Measurements from ENCODE around the gene IQCM.
"Not testable (repeated sequence)": the region's sequence is repeated elsewhere in the genome, so short reads cannot be mapped to it uniquely, and the experiment has no call there.

Gene IQCM

DNA sequence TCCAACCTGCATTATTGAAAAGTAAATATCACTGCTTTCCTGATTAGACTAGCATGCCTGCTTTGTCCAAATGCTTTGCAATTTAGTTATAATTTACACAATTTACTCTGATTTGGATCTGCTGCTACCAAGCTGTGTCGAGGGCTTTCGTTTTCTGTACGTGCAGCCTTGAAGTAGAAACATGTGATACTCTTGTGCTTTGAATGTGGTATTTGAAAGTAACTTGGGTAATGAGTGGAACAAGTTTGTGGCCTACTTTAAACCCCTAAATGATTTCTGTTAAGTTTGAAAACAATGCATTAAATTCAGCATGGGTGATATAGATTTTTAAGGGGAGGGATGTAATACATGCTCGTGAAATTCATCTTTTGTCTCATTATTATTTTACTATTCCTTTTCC, 240.7 kb downstream of the IQCM start:
- no peak for DNase-seq (ENCODE audit: low spot score)

- DNase-seq (ENCODE audit: low spot score) = no peak
Measured at GRCh38 chr4:149572716-149573115, 242.9 kb downstream of the IQCM start.

- DNase-seq (ENCODE audit: low spot score) = no peak
Measured at GRCh38 chr4:149555799-149556198, 259.8 kb downstream of the IQCM start.

DNA sequence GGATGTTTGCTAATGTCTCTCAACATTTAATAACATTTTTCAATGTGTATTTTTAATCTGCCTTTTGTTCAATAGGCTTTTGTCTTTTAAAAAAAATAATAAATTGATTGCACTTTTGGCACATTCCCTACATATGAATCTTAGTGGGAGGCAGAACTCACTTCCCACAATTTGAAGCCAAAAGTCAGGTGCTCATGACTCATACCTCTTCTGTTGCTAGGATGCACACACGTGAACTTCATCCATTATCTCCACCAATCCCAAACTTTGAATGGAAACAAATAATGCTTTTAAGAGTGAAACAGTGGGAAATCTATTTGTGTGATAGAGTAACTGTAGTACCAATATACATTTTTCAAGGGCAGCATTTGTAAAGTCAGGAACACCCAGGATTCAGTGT, 260.5 kb downstream of the IQCM start:
- no peak for DNase-seq (ENCODE audit: low spot score)

- DNase-seq (ENCODE audit: low spot score) = no peak
Measured at GRCh38 chr4:149553959-149554520, 261.6 kb downstream of the IQCM start.

GRCh38 chr4:149552601-149553000, 263.0 kb downstream of the IQCM start:
- no peak for DNase-seq (ENCODE audit: low spot score)

DNA sequence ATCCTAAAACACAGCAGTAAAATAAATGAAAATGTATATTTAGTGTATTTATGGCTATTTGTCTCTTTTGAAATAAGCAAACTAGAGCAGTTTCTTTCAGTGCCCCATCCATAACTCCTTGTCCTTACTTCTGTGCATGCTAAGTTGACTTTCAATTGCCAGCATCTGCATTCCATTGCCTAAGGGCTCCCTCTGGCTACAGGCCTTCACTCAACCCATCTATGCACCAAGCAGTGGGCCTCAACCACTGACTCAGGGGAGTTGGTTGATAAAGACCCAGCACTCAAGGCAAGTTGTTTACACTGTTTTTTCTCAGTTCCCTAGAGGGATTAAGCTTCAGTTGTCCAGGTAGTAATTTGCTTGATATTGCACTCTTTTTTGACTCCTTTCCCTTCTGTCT, 265.7 kb downstream of the IQCM start:
- no peak for DNase-seq (ENCODE audit: low spot score)

GRCh38 chr4:149534779-149535178, 280.9 kb downstream of the IQCM start:
- DNase-seq (ENCODE audit: low spot score) = no peak

- DNase-seq (ENCODE audit: low spot score) = no peak
Measured at GRCh38 chr4:149531861-149532260, 283.8 kb downstream of the IQCM start.

- no peak for DNase-seq (ENCODE audit: low spot score)
Measured at GRCh38 chr4:149523039-149523438, 292.6 kb downstream of the IQCM start.

GRCh38 chr4:149521611-149522425, 293.8 kb downstream of the IQCM start:
- no peak for DNase-seq (ENCODE audit: low spot score)

GRCh38 chr4:149518471-149518870, 297.2 kb downstream of the IQCM start:
- DNase-seq (ENCODE audit: low spot score) = no peak

GRCh38 chr4:149513081-149513480, 302.6 kb downstream of the IQCM start:
- no peak for DNase-seq (ENCODE audit: low spot score)

DNA sequence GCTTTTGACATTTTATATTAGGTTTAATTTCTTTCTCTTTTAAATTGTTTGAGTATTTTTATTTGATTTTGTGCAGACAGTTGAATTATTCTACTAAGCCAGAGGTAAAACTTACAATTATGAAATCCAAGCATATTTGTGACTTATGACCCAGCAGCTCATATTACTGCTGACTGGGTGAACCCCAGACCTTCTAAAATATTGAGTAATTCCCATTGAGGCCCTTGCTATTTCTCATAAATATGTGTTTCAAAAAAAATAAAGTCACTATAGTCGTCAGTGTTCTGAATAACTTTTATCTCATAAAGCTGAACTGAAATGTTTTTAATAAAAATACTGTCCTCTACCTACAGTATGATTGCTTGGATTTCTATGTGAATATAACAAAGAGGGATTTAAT, 303.1 kb downstream of the IQCM start:
- DNase-seq (ENCODE audit: low spot score) = no peak

DNA sequence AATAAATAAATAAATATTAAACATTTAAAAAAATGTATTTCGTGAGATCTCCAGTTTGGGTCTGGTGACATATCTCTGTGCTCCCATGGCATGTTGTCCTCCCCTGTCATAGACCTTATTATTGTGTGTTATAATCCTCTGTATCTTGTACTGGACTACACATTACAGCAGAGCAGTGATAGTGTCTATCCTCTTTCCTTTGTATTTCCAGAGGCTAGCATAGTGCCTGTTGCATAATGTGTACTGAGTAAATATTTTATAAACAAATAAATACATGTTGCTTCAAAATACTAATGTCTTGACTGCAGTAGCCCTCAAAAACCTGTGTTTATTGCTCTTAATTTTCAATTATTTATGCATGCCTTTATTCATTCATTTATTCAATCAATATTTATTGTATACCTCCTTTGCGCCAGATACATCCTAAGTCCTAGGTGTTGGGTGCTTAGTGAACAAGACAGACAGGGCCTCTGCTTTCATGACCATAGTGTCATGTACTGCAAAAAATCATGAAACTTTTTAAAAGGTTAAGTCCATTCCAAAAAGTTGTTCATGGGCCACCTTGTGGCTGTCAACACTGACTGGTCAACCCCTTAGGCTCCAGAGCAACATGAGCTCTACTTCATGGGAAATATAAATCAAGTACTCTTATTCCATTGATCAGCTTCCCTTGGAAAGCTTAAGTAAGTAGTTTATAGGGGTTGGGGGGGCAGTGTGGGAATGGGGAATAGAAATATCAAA, 303.9 kb downstream of the IQCM start:
- no peak for DNase-seq (ENCODE audit: low spot score)

DNA sequence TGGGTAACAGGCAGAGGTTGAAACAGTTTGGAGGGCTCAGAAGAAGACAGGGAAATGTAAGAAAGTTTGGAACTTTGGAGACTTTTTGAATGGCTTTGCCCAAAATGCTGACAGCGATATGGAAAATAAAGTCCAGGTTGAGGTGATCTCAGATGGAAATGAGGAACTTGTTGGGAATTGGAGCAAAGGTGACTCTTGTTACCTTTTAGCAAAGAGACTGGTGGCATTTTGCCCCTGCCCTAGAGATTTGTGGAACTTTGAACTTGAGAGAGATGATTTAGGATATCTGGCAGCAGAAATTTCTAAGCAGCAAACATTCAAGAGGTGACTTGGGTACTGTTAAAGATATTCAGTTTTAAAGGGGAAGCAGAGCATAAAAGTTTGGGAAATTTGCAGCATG, 308.3 kb downstream of the IQCM start:
- DNase-seq (ENCODE audit: low spot score) = not testable (repeated sequence)

GRCh38 chr4:149500806-149501205, 314.8 kb downstream of the IQCM start:
- no peak for DNase-seq (ENCODE audit: low spot score)

DNA sequence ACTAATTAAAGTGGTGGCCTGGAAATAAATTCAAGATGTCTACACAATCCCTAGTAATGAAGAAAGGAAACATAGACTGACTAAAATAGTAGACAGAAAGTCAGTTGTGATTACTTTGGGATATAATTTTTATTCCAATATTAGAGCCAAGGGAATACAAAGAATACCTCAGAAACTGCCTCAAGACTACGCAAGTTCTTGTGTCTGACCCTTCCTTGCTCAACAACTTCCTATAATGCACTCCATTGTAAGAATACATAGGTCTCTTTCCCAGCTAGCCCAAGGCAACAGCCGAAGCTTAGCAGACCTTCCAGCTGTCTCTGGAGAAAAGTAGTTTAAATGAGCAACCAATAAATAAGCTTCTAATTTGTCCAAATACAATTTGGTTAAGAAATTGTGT, 315.9 kb downstream of the IQCM start:
- no peak for DNase-seq (ENCODE audit: low spot score)

DNA sequence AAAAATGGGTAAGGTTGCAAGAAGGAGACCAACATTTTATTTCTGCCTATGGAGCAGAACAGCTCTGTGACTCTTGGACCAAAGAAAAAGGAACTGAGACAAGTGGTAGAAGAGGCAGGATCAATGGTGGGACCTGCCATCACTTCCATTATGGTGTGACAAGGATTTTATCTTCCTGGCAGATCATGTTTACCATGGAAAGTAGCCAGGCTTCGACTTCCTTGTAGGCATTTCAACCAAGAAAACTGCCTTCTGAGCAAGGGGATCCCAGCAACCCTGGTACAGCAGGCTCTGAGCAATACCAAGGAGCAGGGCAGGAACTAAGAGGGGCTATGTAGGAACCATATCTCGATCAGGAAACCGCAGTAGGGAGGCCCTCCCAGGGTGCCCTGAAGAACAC, 317.4 kb downstream of the IQCM start:
- DNase-seq (ENCODE audit: low spot score) = no peak

- no peak for DNase-seq (ENCODE audit: low spot score)
Measured at GRCh38 chr4:149493492-149493891, 322.2 kb downstream of the IQCM start.

DNA sequence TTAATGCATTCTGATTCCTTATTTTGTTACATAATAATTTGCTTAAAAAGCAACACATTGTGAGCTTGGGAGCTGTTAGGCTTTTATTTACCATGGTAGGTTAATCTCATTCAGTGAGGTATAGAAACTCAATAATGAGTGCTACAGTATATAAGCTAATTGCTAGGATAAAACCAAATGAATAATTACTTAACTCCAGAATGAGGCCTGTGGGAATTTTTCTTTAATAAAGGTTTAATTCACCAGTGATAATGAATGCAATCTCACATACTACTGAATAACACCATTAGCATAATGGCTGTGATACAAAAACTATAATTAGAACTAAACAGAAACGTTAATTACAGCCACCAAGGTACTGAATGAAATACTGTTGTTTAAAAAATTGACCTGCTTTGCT, 326.3 kb downstream of the IQCM start:
- DNase-seq (ENCODE audit: low spot score) = no peak

DNA sequence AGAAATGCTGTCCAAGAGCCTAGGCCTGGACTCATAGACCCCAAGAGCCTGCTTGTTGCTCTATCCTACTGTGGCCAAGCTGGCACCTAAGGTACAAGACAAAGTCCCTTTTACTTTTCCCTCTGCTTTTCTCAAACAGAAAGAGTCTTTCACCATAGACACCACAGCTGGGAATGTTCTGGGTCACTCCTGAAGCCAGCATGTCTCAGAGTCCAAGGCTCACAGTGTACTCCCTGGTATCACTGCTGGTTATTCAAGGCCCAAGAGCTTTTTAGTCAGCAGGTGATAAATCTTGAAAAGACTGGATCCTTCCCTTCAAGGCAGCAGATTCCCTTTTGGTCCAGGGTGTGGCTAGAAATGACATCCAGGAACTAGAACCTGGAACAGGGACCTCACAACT, 328.8 kb downstream of the IQCM start:
- no peak for DNase-seq (ENCODE audit: low spot score)

- DNase-seq (ENCODE audit: low spot score) = not testable (repeated sequence)
Measured at GRCh38 chr4:149468669-149469068, 347.0 kb downstream of the IQCM start.

Data from CD4-positive, alpha-beta T cell treated with Interleukin-15 for 4 hours (primary cell).